Eye (tissue), 1 donor: ENCODE data around the gene NET1.
"Not testable (repeated sequence)": the region's sequence is repeated elsewhere in the genome, so short reads cannot be mapped to it uniquely, and the experiment has no call there.

Experiments
- DNase-seq: peaks from one replicate; pipeline ENCODE4 v3.0.0-alpha.2; 2015

NET1 gene

DNA sequence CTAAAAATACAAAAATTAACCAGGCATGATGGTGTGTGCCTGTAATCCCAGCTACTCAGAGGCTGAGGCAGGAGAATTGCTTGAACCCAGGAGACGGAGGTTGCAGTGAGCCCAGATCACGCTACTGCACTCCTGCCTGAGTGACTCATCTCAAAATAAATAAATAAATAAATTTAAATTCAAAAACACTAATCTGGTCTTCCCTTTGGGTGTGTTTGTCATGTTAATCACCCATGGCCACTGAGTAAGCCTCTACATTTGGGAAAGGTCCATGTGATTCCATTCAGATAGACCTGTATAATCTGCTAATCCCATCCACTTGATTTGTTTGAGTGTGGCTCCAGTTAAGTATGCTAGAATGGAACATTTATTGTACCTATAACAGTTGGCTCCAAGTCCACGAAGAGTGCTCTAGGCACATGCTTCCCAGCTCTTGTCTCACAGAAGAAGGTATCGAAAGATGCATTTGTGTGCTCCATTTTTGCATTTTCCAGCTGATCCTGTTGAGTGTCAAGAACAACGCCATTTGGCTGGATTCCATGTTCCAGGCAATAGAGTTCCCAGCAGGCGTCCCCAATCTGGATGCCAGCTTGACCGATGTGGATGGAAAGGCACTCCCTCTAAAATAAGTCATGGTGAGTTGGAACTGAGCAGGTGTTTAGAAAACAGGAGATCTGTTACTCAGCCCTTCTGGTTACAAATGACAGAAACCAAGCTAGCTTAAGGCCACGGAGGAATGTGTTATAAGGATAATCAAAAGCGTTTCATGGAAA lies 11.7 kb upstream of the NET1 start:
- no peak for DNase-seq

DNA sequence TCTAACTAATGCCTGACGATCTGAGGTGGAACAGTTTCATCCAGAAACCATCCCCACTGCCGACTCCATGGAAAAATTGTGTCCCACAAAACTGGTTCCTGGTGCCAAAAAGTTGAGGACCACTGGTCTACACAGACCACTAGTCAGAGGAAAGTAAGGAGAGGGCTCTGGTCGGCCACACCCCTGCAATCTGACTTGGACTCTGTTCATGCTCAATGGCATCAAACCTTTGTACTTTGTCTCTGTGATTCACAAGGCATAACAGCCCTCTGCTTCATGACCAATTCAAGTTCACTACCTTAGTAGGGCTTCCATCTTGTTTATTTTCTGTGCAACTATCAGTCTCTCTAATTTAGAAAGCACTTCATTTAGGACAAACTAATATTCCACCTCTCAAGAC lies 9.6 kb upstream of the NET1 start:
- DNase-seq = no peak

DNA sequence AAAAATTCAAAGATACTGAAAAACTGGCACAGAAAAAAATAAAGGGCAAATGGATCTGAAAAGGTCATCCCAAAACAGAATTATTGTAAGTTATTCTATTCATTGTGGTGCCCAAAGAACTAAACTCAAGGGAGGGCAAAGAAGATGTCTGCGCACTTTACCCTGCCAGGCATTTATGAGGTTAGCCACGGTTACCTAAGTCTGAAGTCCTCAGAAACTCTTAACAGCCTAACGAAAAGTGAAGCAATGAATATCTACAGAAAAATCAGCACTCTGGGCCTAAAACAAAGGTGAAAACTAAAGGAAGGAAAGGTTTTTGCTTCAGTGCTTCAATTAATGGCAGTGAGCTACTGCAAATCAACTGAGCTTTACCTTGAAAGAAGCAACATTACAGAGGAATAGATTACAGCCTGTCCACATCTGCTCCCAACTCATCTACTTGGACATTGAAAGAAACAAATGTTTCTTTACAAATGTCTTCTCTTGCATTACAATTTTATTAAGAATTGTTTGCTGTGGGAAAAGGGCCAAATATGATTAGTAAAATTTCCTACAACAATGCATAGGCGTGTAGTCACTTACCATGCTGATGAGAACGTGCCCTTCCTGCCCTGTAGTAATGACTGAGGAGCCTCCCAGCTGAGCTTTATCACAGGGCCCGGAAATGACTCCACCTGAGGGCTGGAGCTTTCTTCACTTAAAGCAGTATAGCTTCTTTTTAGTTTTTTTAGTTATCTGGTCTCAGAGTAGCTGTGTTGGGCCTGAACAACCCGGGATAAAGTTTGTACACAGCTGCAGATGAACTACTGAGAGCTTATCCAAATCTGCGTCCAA lies 7.9 kb upstream of the NET1 start, which contains the start of gene TUBAL3:
TSS of gene TUBAL3 (minus strand) at position 621 of the 834 bp plus-strand sequence. CDS start at position 585, 36 bp downstream.
- DNase-seq = no peak

DNA sequence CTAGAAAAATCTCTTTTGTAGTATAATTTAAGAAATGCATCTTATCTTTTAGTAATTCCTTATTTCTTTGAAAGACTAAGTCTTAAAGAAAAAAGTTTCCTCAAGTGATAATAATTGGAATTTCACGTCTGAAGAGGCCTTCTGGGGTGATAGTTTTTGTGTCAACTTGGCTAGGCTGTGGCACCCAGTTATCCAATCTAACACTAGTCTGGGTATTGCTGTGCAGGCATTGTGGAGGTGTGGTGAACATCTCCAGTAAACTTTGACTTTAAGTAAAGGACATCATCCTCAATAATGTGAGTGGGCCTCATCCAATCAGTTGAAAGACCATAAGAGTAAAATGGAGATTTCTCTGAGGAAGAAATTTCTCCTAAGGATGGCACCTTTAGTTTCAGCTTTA lies 5.4 kb upstream of the NET1 start:
- no peak for DNase-seq

DNA sequence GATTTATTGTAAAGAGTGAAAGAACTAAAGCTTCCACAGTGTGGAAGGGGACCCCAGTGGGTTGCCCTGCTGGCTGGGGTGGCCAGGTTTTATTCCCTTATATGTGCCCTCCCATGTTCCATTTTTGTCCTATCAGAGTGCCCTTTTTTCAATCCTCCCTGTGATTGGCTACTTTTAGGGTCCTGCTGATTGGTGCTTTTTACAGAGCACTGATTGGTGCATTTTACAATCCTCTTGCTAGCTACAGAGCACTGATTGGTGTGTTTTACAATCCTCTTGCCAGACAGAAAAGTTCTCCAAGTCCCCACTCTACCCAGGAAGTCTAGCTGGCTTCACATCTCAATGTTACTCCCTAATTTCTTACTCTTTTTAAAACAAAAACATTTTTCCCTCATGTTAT lies 1.6 kb upstream of the NET1 start:
- not testable (repeated sequence) for DNase-seq

DNA sequence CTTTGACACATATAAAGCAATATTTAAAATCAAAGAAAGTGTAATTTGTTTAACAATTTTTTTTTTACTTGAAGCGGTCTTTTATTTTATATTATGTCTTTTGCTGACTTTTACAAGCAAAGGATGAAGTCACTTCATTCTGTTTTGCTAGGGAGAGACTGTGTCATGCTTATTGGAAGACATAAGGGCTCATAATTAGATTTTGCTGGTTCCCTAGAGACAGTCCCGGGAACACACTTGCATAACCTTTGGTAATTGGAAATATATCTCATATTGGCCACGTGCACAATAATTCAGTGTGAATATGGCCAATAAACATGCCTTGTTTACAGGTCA lies 448 bp upstream of the NET1 start:
- no peak for DNase-seq

DNA sequence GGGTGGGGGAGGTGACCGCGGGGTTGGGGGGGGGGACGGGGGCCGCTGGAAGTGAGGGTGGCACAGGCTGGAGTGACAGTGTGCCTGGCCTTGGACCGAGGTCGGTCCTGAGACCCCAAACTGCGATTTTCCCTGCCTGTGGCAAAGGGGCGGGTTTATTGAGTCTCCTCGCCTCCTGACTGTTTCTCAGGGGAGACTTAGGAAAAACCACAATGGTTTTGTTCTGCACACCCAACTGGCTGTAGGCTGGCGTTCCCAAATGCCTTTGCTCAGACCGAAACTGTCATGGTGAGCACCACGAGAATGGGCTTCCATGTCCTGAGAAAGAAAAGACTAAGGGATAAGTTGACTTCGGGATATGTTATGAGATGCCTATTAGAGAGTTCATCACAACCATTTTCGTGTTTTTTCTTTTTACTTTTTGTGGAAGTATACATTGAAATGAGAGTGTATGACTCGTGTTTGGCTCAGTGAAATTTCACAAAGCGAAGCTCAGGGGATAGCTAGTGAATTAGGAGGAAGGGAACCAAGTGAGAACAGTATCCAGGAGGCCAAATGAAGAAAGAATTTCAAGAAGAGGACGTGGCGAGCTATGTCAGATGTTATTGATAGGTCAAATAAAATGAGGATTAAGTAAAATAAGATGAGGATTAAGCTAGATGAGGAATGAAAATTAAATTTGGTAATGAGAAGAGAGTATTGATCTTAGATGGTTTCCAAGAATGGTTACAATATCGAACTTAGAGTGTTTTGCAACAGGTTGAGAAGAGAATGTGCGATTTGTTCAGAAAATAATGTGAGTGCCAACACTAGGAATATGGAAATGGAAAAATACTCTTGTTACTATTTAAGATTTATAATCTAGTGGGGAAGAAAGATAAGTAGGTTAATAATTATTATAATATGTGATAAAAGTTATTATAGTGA lies 918 bp downstream of the NET1 start:
- peak; percentile 56 for DNase-seq

DNA sequence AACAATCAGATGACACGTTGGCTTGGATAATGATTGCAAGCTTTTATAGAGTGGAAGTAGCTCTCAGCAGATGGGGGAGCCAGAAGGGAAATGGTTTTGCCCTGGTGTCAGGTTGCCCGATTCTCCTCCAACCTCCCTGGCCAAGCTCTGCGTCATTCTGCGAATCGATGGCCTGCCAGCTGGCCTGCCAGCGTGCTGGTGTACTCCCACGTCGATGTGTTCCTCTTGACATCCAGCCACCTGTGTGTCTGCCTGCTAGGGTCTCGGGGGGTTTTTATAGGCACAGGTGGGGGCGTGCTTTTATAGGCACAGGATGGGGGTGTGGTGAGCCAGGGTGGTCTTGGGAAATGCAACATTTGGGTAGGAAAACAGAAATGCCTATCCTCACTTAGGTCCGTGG lies 4.6 kb downstream of the NET1 start:
- no peak for DNase-seq

DNA sequence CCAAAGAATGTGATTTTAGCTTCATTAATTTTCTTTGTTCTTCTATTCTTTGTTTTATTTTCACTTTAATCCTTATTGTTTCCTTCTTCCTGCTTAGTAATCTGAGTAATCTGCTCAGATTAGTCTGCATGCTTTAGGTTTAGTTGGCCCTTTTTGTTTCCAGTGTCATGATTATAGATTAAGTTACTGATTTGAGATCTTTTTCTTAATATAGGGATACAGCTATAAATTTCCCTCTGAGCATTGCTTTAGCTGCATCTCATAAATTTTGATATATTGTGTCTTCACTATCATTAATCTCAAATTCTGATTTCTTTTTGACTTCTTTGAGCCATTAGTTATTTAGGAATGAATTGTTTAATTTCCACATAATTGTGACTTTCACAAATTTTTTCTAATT lies 6.2 kb downstream of the NET1 start:
- no peak for DNase-seq

DNA sequence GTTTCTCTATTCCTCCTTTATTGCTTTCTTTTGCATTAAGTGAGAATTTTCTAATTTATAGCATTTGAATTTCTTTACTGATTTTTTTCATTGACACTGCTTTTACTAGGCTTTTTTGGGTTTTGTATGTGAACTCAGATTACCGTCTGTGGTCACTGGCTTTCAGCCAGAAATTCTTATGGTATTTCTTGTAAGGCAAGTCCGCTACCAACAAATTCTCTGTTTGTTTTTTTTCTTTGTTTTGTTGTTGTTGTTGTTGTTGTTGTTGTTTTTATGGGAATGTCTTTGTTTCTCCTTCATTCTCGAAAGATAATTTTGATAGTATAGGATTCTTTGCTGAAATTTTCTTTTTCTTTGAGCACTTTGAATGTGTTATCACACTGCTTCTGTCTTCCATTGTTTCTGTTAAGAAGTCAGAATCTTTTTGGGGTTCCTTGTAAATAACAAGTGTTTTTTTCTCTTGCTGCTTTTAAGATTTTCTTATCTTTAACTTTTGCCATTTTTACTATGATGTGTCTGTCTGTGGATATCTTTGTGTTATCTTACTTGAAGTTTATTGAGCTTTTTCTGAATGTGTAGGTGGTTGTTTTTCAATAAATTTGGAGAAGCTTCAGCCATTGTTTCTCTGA lies 7.2 kb downstream of the NET1 start:
- DNase-seq = no peak

DNA sequence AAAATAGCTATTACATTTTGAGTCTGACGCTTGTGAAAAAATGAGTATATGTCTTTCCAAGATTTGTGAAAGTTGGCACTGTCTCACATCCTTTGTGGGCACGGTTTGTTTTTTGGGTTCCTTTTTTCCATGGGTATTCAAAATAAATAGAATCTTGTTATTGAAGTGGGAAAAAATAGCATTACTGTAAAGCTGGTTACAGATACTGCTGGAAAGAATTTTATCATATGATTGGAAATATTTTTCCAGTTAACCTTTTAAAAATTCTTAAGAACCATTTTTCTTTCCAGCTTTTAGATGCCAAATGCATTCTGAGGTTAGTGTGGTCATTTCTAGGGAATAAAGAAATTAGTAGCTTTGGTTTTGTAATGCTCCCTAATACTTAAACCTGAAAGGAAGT lies 11.4 kb downstream of the NET1 start:
- no peak for DNase-seq

DNA sequence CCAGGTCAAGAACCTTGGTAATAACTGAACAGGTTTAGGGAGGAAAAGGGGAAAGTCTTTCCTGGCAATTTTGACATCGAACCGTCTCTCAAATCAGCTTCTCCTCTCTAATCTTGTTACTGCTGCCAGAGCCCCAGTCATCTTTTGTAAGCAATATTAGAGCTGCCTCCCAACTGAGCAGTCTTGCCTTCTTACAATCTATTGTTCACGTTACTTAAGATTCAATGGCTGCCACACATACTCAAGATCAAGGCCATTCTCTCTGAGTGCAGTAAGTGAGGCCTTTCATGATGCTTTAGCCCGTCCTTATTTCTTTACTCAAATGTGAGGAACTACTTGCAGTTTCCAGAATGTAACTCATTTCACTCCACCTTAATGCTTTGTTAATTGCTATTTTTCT lies 12.4 kb downstream of the NET1 start:
- peak; percentile 76 for DNase-seq

DNA sequence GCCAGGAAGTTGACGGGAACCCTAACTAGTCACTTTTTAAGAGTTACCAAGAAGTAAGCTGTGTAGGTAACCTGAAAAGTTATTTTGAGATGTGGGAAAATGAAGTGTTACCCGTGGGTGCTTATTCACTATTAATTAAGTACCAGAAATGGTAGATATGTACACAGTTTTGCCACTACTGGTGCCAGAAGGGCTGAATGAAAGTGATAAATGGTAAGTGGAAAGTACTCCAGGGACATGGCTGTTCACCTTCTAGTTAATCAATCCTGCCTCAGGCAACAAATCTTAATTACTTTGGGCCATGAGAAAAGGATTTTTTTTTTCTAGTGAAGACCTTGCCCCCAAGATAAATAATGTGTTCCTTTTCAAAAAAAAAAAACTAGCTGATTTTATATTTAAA lies 15.8 kb downstream of the NET1 start:
- no peak for DNase-seq

DNA sequence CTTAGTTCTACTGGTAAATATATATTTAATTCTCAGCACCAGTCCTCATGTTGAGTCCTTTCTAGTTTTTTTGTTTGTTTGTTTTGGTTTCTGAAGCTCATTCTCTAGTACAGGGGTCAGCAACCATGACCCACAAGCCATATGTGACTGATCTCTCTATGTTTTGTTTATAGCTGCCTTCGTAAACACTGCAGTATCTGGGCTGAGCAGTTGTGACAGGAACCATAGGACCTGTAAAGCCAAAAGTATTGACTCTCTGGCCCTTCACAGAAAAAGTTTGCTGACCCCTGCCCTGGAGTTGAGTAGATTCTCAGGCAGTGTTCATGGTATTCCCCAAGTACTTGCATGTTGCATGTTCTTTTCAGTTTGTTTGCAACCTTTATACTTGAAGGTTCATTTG lies 20.8 kb downstream of the NET1 start:
- no peak for DNase-seq

DNA sequence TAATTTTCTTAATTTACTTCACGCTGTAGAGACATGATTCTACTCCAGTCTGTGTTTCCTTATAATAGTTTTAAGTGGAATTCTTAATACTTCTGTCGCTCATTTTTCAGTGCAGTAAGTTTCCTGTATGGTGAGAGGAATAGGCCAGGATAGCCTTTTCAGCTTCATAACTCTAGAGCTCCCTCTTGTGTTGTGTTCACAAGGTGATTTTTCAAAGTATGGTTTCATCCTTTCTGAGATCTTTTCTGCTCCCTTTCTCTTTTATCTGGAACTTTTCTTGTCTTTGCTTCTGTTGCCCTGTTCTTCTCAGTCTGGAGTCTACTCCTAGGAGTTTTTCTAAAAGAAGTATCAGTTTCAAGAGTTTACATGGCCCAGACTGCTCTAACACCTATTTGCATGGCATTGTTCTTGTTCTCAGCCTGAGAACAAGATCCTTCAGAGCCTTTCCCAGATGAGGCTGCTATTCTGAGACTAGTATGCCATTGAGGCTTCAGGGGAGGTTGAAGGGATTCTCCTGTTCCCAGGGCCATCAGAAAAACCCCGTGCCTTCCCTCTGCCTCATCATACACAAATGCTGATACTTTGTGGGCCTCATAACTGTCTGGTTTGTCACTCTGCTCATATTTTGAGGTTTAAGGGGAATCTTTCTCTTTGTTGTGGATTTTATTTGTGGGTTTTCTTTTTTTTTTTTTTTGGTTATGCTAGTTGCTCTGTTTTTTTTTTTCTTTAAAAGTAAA lies 21.8 kb downstream of the NET1 start:
- peak; percentile 70 for DNase-seq

DNA sequence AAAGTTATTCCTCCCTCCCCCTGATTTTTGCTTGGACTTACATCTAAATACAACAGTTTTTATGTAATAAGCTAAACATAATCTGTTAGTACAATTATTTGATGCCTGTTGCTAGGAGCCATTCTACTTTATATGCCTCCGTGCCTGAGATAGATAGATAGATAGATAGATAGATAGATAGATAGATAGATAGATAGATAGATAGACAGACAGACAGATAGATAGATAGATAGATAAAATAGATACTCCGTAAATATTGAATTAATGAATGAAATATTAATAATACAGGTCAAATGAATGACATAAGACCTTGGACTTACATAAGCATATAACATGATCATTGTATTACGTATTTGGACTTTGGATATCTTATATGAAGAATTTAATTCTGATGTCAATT lies 23.0 kb downstream of the NET1 start:
- DNase-seq = no peak

DNA sequence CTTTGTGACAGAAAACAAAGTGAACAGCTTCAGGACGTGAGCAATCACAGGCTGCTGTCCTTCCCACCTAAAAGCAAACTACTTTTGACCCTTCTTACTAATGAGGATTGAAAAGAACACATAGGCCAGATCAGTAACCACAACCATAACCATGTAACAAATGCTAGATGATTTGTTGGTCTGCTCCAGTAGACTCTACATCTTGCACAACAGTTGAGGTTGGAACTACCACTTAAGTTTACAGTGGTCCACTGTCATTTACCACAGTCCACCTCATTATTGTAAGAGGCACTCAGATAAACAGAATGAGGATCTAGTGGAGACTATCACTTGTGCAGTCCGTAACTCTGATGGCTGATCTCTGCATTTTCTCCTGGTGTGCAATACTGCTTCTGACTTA lies 27.8 kb downstream of the NET1 start:
- no peak for DNase-seq

DNA sequence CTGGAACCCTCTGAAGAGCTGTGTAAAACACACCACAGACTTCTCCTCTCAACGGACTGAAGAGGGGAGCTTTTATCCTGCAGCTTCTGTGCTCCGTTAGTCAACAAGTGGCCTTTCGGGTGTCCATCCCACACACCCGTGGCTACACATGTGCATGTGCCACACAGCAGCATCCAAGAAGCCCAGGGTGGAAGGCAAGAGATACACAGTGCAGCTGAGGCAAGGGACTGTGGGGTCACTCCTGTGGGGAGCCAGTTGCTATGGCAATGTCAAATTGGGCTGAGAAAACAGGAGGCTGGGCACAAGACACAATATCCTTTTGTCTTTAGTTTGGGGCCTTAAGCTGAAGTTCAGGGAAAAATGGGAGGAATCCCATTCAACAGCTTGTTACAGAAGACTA lies 28.7 kb downstream of the NET1 start:
- no peak for DNase-seq

DNA sequence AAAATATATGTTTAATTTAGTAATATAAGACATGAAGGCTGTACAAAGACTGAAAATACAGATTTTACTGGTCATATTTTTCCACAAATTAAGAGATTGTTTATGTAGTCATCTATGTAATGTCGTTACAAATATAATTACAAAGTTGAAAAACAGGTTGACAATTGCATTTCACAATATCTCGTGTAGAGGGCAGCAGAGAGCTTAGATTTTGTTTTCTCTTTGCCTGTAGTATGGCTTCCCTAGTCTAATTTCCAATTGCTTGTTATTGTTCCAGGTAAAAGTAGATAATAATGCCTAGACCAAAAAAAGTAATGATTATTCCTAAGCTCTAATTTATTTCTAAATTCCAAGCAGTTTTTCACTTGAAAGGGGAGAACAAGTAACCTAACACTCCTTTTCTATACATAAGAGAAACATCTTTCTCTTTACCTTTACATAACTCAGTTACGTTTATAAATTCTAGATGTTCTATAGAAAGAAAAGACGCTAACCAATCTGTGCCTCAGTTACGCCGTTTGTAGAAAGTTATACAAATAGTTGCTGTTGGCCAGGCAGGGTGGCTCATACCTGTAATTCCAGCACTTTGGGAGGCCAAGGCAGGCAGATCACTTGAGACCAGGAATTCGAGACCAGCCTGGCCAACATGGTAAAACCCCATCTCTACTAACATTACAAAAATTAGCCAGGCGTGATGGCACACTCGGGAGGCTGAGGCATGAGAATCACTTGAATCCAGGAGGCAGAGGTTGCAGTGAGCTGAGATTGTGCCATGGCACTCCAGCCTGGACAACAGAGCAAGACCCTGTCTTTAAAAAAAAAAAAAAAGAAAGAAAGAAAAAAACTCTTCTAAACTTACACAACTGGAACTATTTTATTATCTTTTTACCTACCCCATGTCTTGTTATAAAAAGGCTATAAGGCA lies 30.0 kb downstream of the NET1 start:
- peak; percentile 88 for DNase-seq

DNA sequence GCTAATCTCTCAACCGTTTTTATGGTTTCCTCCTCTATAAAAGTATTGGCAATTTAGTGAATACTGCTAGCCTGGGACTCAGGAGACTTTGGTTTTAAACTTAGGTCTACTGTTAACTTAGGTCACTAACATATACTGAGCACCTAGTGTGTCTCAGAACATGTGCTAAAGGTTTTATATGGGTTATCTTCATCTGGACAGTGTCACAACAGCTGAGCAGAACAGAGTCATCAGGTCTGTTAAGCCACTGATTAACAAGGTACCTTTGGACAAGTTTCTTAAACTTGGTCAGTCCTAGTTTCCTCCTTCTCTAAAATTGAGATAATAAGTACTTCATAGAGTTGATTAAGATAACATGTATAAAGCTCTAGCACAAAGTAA lies 30.6 kb downstream of the NET1 start:
- no peak for DNase-seq

DNA sequence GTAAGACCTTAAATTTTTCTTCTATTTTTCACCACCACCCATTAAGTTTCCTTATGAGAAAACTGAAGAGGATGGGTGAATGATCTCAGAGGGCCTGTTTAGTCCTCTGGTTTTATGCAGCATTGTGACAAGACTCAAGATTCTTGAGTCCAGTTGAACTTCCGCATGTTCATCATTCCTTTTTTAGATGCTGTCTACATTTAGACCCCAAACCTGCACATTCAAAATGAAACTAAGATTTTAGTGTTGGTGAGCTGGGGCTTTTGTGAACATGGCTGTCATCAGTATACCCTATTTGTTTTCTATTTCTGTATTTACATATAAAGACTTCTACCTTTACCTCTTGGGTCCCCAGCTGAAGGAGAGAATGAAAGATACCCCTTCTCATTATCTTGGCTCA lies 31.1 kb downstream of the NET1 start:
- no peak for DNase-seq
